NCI-H748 treated with DMSO at 0.1 percent for 48 hours (cell line): ENCODE results near the gene GPR183.

ENCODE experiments used
- DNase-seq: peaks from one replicate; lab custom pipeline; 2025; lab: John Stamatoyannopoulos, UW

The GPR183 gene

GRCh38 chr13:99312493-99312883 lies 5.3 kb upstream of the GPR183 start:
- DNase-seq: no peak

- DNase-seq: no peak
These were observed 4.7 kb upstream of the GPR183 start for GRCh38 chr13:99311748-99312492.

GRCh38 chr13:99311137-99311536 lies 3.9 kb upstream of the GPR183 start:
- no peak for DNase-seq

GRCh38 chr13:99310382-99311031 lies 3.3 kb upstream of the GPR183 start:
- DNase-seq: no peak

- DNase-seq: no peak
These were observed 1.4 kb upstream of the GPR183 start for GRCh38 chr13:99308471-99309087.

- DNase-seq: no peak
These were observed 595 bp upstream of the GPR183 start for GRCh38 chr13:99307648-99308339.

GRCh38 chr13:99305566-99305965 lies 1.6 kb downstream of the GPR183 start:
- no peak for DNase-seq

- DNase-seq: no peak
These were observed 2.0 kb downstream of the GPR183 start for GRCh38 chr13:99305158-99305557.

GRCh38 chr13:99304541-99304940 lies 2.7 kb downstream of the GPR183 start:
- DNase-seq: no peak

GRCh38 chr13:99303863-99304521 lies 3.2 kb downstream of the GPR183 start:
- no peak for DNase-seq

- no peak for DNase-seq
These were observed 4.3 kb downstream of the GPR183 start for GRCh38 chr13:99302637-99303505.

- no peak for DNase-seq
These were observed 5.1 kb downstream of the GPR183 start for GRCh38 chr13:99301913-99302636.

GRCh38 chr13:99301056-99301838 lies 6.0 kb downstream of the GPR183 start:
- no peak for DNase-seq

- DNase-seq: no peak
These were observed 7.3 kb downstream of the GPR183 start for GRCh38 chr13:99299920-99300341.

- no peak for DNase-seq
These were observed 7.8 kb downstream of the GPR183 start for GRCh38 chr13:99299256-99299919.

GRCh38 chr13:99298056-99298455 lies 9.1 kb downstream of the GPR183 start:
- no peak for DNase-seq

- no peak for DNase-seq
These were observed 9.9 kb downstream of the GPR183 start for GRCh38 chr13:99297331-99297730.

GRCh38 chr13:99296398-99296797 lies 10.8 kb downstream of the GPR183 start:
- DNase-seq: no peak
